HG02610 (cell line): ENCODE results near the gene ZPBP.
"Not testable (repeated sequence)": the region's sequence is repeated elsewhere in the genome, so short reads cannot be mapped to it uniquely, and the experiment has no call there.

Source experiments
- ATAC-seq: cut with Tn5 transposase; IDR thresholded peaks from one replicate; pipeline ENCODE4 v1.9.1; 2021; ENCODE audit warnings: mild to moderate bottlenecking, moderate library complexity; ENCODE audit not compliant: unreplicated experiment

ZPBP gene

DNA sequence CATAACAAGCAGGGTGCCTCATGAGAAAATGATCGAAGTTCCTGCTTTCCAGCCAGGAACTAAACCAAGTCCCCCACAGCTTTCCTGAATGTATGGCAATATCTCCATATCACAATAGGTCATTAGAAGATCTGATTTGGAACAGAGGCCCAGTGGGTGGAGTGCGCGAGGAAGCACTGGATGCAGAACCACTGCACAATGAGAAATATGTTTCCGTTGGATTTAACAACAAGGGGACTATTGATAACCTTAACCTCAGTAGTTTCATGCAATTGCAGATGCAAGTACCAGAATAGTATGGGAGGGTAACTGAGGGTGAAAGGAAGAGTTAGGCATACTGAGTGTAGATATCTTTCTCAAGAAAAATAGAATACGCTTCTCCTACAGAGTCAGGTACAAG lies 45.3 kb downstream of the ZPBP start:
- no peak for ATAC-seq

GRCh38 chr7:50041165-50041564 lies 51.9 kb downstream of the ZPBP start:
- ATAC-seq, result not testable (repeated sequence)

DNA sequence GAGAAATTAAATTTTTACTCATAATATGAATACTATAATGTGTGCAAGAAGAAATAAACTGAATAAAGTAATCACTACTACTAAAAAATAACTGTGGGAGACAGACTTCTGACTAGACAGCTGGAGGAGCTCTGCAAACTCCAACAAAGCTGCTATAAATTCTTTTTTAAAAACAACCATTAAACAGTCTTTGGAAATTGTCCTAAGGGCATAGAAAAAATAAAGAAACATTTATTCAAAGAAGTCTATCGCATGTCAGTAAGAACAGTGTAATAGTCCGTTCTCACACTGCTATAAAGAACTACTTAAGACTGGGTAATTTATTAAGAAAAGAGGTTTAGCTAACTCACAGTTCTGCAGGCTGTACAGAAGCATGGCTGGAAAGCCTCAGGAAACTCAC lies 56.0 kb downstream of the ZPBP start:
- no peak for ATAC-seq

DNA sequence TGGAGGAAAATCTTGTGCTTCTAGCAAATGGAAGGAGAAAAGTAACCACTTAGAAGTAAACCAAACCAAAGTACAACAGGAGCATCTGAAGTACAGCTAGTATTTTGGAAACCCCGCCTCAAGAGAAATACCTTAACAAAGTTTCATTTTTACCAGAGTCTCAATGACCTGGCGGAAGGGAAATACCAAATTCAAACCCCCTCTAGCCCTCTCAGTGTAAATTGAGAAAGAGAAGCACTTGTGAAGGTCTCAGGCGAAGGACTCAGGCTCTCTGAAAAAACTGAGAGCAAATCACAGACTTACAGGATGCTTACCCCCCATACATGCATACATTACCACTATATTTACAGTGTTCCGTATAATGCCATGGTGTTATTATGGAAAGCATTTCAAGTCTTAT lies 70.1 kb downstream of the ZPBP start:
- no peak for ATAC-seq

- no peak for ATAC-seq
These were observed 70.6 kb downstream of the ZPBP start for GRCh38 chr7:50022451-50022850.

- ATAC-seq, result no peak
These were observed 97.4 kb downstream of the ZPBP start for GRCh38 chr7:49995681-49996080.

- no peak for ATAC-seq
These were observed 106.9 kb downstream of the ZPBP start for GRCh38 chr7:49986191-49986590.

GRCh38 chr7:49980465-49980864 lies 112.6 kb downstream of the ZPBP start:
- no peak for ATAC-seq

- no peak for ATAC-seq
These were observed 116.8 kb downstream of the ZPBP start for GRCh38 chr7:49976238-49976637.

DNA sequence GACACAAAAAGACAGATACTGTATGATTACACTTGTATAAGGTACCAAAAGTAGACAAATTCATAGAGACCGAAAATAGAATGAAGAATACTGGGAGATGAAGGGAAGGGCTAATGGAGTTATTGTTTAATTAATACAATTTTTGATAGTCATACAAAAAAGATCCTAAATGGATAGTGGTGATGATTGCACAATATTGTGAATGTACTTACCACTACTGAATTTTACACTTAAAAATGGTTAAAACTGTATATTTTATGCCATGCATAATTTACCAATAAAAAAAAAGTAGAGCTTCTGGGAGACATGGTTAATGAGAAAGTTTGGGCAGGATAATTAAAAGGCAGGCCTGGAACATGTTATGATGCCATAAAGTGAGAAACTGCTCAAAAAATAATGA lies 119.0 kb downstream of the ZPBP start:
- no peak for ATAC-seq

GRCh38 chr7:49937608-49938007 lies 155.4 kb downstream of the ZPBP start:
- no peak for ATAC-seq

GRCh38 chr7:49931627-49932026 lies 161.4 kb downstream of the ZPBP start:
- ATAC-seq, result no peak

- no peak for ATAC-seq
These were observed 164.3 kb downstream of the ZPBP start for GRCh38 chr7:49928787-49929186.

DNA sequence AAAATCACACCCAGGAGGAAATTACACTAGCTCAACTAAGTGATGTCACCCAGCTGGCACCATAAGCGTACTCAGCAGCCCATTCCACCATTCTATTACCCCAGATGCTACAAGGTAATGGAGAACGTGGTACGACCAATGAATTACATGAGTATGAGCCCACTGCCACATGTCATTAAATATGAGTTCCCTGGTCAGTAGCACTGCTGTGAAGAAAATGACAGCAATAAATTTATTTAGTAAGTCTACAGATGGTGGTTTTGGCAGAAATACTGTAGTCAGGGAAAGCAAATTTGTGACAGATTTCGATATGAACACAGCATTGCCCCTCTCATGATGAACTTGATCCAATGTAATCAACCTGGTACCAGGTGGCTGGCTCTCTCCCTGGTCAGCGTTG lies 165.4 kb downstream of the ZPBP start:
- no peak for ATAC-seq

- ATAC-seq, result no peak
These were observed 166.3 kb downstream of the ZPBP start for GRCh38 chr7:49926720-49927119.

- ATAC-seq, result no peak
These were observed 181.1 kb downstream of the ZPBP start for GRCh38 chr7:49911909-49912308.

- ATAC-seq, result no peak
These were observed 198.5 kb downstream of the ZPBP start for GRCh38 chr7:49894543-49894942.

- ATAC-seq, result no peak
These were observed 199.9 kb downstream of the ZPBP start for GRCh38 chr7:49893131-49893530.

GRCh38 chr7:49892481-49892880 lies 200.6 kb downstream of the ZPBP start:
- no peak for ATAC-seq
